Panc1 (cell line): ENCODE data around the gene RBBP6. TPM values are rescaled to one million over a fixed set of nuclear protein-coding genes. Genes with fewer than 3 reads are reported as not detected.

Experiments used
- ATAC-seq: fragments of 200-7000 bp; cut with Tn5 transposase; 2 replicates; pipeline ENCODE4 v1.9.1; 2020; ENCODE audit warnings: mild to moderate bottlenecking, moderate library complexity
- BruUV-seq: library from RNA; stranded (reverse); fragments of 400-500 nt; replicated peaks from 2 replicates; lab custom pipeline; 2021; lab: Mats Ljungman, UMichigan
- CTCF ChIA-PET: fragments of 300-600 bp; sonication (Branson Sonifier 250); formaldehyde crosslinking; loops from one replicate; lab custom pipeline; 2022; ENCODE audit warnings: antibody characterized with exemption; lab: Charles Lee
- POLR2A ChIA-PET: fragments of 300-600 bp; sonication (Branson Sonifier 250); formaldehyde crosslinking; loops from one replicate; lab custom pipeline; 2022; ENCODE audit warnings: antibody characterized with exemption; lab: Charles Lee
- DNase-seq: peaks from one replicate; pipeline ENCODE4 v3.0.0-alpha.2; 2010; ENCODE audit warnings: low read depth, low spot score
- H3K27ac ChIP-seq: 2 replicates; pipeline ENCODE4 v1.5.1; 2011; ENCODE audit warnings: mild to moderate bottlenecking, low read length, inconsistent platforms
- H3K27me3 ChIP-seq: fragments of 200-500 bp; sonication (Bioruptor generic); 2 replicates; pipeline ENCODE4 v1.6.0; 2014; ENCODE audit warnings: low read length, inconsistent platforms; ENCODE audit not compliant: control insufficient read depth, insufficient read depth
- H3K36me3 ChIP-seq: fragments of 200-500 bp; sonication (Bioruptor generic); 2 replicates; pipeline ENCODE4 v1.5.1; 2014; ENCODE audit warnings: inconsistent platforms, mild to moderate bottlenecking, low read length, moderate library complexity; ENCODE audit not compliant: control insufficient read depth, insufficient read depth
- H3K4me1 ChIP-seq: 2 replicates; pipeline ENCODE4 v1.5.1; 2011; ENCODE audit warnings: inconsistent platforms, mild to moderate bottlenecking, low read length, moderate library complexity; ENCODE audit not compliant: control insufficient read depth, insufficient read depth
- H3K4me3 ChIP-seq, 2 experiments: 2 replicates each; pipeline ENCODE4 v1.5.1; 2011 to 2012; ENCODE audit warnings: low read depth in 2 of 2, low read length in 2 of 2, mild to moderate bottlenecking in 2 of 2, inconsistent platforms in 1 of 2, moderate library complexity in 1 of 2
- H3K9me3 ChIP-seq: fragments of 200-500 bp; sonication (Bioruptor generic); 2 replicates; pipeline ENCODE4 v1.5.1; 2014; ENCODE audit warnings: low read depth, mild to moderate bottlenecking, inconsistent platforms, low read length, moderate library complexity; ENCODE audit not compliant: control insufficient read depth, insufficient read depth
- POLR2AphosphoS5 ChIP-seq: IDR thresholded peaks from 2 replicates; pipeline ENCODE4 v1.6.1; 2012; ENCODE audit warnings: mild to moderate bottlenecking, low read depth, low read length, moderate library complexity
- SIN3A ChIP-seq: IDR thresholded peaks from 2 replicates; pipeline ENCODE4 v1.6.1; 2012; ENCODE audit warnings: low read depth, mild to moderate bottlenecking, low read length, moderate library complexity, borderline replicate concordance; ENCODE audit not compliant: insufficient read depth
- TCF7L2 ChIP-seq: IDR thresholded peaks from 2 replicates; pipeline ENCODE4 v1.6.1; 2011; ENCODE audit warnings: mild to moderate bottlenecking, low read depth, low read length, inconsistent platforms
- in situ Hi-C: cut with HindIII; loops from 2 replicates; pipeline ENCODE4 v1.10.0; 2016; ENCODE audit warnings: low sequenced_read_pairs, low pct_unique_long_range_greater_than_20kb
- intact Hi-C: fragments of 100-400 bp; cut with micrococcal nuclease; formaldehyde crosslinking; loops from one replicate; pipeline ENCODE4 v1.10.0; 2022; ENCODE audit not compliant: unreplicated experiment
- total RNA-seq: library from RNA; stranded (reverse); gene quantifications from one replicate; pipeline ENCODE4 v1.2.1, GENCODE V29; 2021; ENCODE audit not compliant: unreplicated experiment
- TF ChIP-seq, protein P1 (sequence below): fragments of 450-650 bp; IDR thresholded peaks from 2 replicates; pipeline ENCODE4 v1.5.1; 2017; ENCODE audit warnings: mild to moderate bottlenecking
- TF ChIP-seq, protein P2 (sequence below), 2 experiments: IDR thresholded peaks; 2 replicates each; pipeline ENCODE4 v1.6.1; 2011 to 2012; ENCODE audit warnings: low read depth in 2 of 2, control low read depth in 1 of 2, low read length in 1 of 2, mild to moderate bottlenecking in 1 of 2, moderate library complexity in 1 of 2; ENCODE audit not compliant: insufficient read depth in 1 of 2

Gene RBBP6
- total RNA-seq, 1 experiment from 2014 or later, result 42.7 TPM

DNA sequence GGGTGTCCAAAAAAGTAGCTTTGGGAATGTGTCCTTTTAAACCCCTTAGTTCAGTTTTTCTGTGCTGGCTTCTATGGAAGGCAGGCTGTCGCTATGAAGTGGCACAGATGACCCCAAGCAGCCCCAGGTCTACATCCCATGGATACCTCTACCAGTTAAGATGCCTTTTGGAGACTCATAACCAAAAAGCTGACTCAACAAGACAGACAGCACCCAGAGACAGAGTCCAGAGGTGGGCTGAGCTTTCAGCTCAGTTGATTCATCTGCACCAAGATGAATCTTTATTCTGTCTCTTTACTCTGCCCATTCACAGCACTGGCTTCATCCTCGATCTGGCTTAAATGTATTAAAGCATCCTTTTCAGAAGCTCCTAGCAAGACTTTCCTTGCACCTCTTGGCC lies 29.8 kb upstream of the RBBP6 start:
- POLR2A ChIA-PET, result interaction anchor here (0.5 to 0.6 kb wide), 2 partner anchors 11 to 1265 kb away, joined by 3 to 4 read pairs; no protein-coding TSS in a partner anchor
- intact Hi-C loops, result loop anchor here (10.0 kb wide), 1 partner anchor 255 kb away; the partner anchor contains the start of gene CACNG3
- in situ Hi-C loops, result no loop called here

GRCh38 chr16:24511174-24511573 lies 28.2 kb upstream of the RBBP6 start:
- Histone ChIP-seq H3K27me3 (peaks cover 2% of the 10 kb centered on the region; the same call in 1 of the 2 replicates), H3K9me3 (no peaks in the 10 kb centered on the region), H3K36me3 (no peaks in the 10 kb centered on the region), H3K4me1 (no peaks in the 10 kb centered on the region), H3K27ac (no peak overlapping the region), H3K4me3 (no peak overlapping the region)
- no TSS peak for BruUV-seq
- CTCF ChIA-PET, result no interaction called here
- intact Hi-C loops (no loop called here), in situ Hi-C loops (no loop called here)
- POLR2A ChIA-PET, result interaction anchor here (0.6 kb wide), 1 partner anchor 743 kb away, joined by 4 read pairs; no protein-coding TSS in a partner anchor
- DNase-seq, result no peak
- no peak for ATAC-seq
- TF ChIP-seq SIN3A, result no peak
- TF ChIP-seq TCF7L2, result no peak
- no peak for TF ChIP-seq POLR2AphosphoS5
- TF ChIP-seq, protein P1, sequence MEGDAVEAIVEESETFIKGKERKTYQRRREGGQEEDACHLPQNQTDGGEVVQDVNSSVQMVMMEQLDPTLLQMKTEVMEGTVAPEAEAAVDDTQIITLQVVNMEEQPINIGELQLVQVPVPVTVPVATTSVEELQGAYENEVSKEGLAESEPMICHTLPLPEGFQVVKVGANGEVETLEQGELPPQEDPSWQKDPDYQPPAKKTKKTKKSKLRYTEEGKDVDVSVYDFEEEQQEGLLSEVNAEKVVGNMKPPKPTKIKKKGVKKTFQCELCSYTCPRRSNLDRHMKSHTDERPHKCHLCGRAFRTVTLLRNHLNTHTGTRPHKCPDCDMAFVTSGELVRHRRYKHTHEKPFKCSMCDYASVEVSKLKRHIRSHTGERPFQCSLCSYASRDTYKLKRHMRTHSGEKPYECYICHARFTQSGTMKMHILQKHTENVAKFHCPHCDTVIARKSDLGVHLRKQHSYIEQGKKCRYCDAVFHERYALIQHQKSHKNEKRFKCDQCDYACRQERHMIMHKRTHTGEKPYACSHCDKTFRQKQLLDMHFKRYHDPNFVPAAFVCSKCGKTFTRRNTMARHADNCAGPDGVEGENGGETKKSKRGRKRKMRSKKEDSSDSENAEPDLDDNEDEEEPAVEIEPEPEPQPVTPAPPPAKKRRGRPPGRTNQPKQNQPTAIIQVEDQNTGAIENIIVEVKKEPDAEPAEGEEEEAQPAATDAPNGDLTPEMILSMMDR, result no peak
- TF ChIP-seq, protein P2, sequence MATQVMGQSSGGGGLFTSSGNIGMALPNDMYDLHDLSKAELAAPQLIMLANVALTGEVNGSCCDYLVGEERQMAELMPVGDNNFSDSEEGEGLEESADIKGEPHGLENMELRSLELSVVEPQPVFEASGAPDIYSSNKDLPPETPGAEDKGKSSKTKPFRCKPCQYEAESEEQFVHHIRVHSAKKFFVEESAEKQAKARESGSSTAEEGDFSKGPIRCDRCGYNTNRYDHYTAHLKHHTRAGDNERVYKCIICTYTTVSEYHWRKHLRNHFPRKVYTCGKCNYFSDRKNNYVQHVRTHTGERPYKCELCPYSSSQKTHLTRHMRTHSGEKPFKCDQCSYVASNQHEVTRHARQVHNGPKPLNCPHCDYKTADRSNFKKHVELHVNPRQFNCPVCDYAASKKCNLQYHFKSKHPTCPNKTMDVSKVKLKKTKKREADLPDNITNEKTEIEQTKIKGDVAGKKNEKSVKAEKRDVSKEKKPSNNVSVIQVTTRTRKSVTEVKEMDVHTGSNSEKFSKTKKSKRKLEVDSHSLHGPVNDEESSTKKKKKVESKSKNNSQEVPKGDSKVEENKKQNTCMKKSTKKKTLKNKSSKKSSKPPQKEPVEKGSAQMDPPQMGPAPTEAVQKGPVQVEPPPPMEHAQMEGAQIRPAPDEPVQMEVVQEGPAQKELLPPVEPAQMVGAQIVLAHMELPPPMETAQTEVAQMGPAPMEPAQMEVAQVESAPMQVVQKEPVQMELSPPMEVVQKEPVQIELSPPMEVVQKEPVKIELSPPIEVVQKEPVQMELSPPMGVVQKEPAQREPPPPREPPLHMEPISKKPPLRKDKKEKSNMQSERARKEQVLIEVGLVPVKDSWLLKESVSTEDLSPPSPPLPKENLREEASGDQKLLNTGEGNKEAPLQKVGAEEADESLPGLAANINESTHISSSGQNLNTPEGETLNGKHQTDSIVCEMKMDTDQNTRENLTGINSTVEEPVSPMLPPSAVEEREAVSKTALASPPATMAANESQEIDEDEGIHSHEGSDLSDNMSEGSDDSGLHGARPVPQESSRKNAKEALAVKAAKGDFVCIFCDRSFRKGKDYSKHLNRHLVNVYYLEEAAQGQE (IDR thresholded peaks at IDR 0.05; ENCODE audit: insufficient read depth in 1 of 2, low read depth in 2 of 2, low read length in 1 of 2), result no peak

More for the DNA sequence above, 29.8 kb upstream of the RBBP6 start:
- no TSS peak for BruUV-seq
- CTCF ChIA-PET, result interaction anchor here (0.6 kb wide), 1 partner anchor 301 kb away, joined by 3 read pairs; no protein-coding TSS in a partner anchor
- no peaks in the 10 kb centered on the region for H3K36me3 ChIP-seq
- no peak overlapping the region for H3K4me3 ChIP-seq
- no peaks in the 10 kb centered on the region for H3K4me1 ChIP-seq
- no peaks in the 10 kb centered on the region for H3K9me3 ChIP-seq
- no peak for ATAC-seq
- H3K27me3 ChIP-seq, result peaks cover 2% of the 10 kb centered on the region; the same call in 1 of the 2 replicates
- TF ChIP-seq POLR2AphosphoS5 (no peak), SIN3A (no peak), TCF7L2 (no peak)
- TF ChIP-seq, protein P2 (IDR thresholded peaks at IDR 0.05; ENCODE audit: insufficient read depth in 1 of 2, low read depth in 2 of 2, low read length in 1 of 2), result no peak
- TF ChIP-seq, protein P1, result no peak
- no peak overlapping the region for H3K27ac ChIP-seq
- no peak for DNase-seq
